Measurements from ENCODE around the gene CDYL2. TPM values are rescaled to one million over a fixed set of nuclear protein-coding genes. Genes with fewer than 3 reads are reported as not detected.

The CDYL2 gene
- total RNA-seq, 2 donors from 2014 or later, result 4.6 to 20.4 TPM

GRCh38 chr16:80601182-80601581, 203.2 kb downstream of the CDYL2 start:
- DNase-seq (ENCODE audit: low spot score) (no peak), ATAC-seq (ENCODE audit: insufficient number of reproducible peaks, low FRiP score, low read depth) (no peak)
- Histone ChIP-seq H3K4me3 (no peak overlapping the region), H3K27me3 (replicated peaks; ENCODE audit: insufficient read depth) (no peaks in the 10 kb centered on the region), H3K9me3 (no peaks in the 10 kb centered on the region), H3K36me3 (no peaks in the 10 kb centered on the region), H3K4me1 (ENCODE audit: control insufficient read depth in 1 of 2, low read depth in 2 of 2) (no peaks in the 10 kb centered on the region), H3K27ac (no peak overlapping the region)
- TF ChIP-seq, protein P1, sequence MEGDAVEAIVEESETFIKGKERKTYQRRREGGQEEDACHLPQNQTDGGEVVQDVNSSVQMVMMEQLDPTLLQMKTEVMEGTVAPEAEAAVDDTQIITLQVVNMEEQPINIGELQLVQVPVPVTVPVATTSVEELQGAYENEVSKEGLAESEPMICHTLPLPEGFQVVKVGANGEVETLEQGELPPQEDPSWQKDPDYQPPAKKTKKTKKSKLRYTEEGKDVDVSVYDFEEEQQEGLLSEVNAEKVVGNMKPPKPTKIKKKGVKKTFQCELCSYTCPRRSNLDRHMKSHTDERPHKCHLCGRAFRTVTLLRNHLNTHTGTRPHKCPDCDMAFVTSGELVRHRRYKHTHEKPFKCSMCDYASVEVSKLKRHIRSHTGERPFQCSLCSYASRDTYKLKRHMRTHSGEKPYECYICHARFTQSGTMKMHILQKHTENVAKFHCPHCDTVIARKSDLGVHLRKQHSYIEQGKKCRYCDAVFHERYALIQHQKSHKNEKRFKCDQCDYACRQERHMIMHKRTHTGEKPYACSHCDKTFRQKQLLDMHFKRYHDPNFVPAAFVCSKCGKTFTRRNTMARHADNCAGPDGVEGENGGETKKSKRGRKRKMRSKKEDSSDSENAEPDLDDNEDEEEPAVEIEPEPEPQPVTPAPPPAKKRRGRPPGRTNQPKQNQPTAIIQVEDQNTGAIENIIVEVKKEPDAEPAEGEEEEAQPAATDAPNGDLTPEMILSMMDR (IDR thresholded peaks at IDR 0.05), result no peak

DNA sequence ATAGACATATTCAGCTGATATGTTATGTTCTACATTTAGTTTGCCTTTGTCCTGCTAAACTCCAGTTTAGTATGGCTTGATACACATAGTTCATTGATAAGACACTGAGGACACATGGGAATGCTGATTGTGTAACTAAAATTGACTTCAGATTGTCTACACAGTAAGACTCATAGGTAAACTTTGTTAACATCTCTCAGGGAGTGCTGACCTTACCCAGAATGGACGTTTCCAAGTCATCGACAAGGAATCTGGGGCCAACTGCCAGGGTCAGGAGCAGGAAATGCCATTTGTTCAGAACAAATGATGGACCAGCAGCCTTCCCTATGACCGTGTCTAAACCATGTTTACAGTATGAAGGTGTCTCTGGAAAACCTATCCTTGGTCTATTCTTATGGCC, 204.9 kb downstream of the CDYL2 start:
- TF ChIP-seq, protein P1 (IDR thresholded peaks at IDR 0.05), result no peak
- Histone ChIP-seq H3K36me3 (no peaks in the 10 kb centered on the region), H3K9me3 (no peaks in the 10 kb centered on the region), H3K27me3 (replicated peaks; ENCODE audit: insufficient read depth) (no peaks in the 10 kb centered on the region), H3K4me1 (ENCODE audit: control insufficient read depth in 1 of 2, low read depth in 2 of 2) (no peaks in the 10 kb centered on the region), H3K27ac (no peak overlapping the region), H3K4me3 (no peak overlapping the region)
- DNase-seq (ENCODE audit: low spot score) (no peak), ATAC-seq (ENCODE audit: insufficient number of reproducible peaks, low FRiP score, low read depth) (no peak)

DNA sequence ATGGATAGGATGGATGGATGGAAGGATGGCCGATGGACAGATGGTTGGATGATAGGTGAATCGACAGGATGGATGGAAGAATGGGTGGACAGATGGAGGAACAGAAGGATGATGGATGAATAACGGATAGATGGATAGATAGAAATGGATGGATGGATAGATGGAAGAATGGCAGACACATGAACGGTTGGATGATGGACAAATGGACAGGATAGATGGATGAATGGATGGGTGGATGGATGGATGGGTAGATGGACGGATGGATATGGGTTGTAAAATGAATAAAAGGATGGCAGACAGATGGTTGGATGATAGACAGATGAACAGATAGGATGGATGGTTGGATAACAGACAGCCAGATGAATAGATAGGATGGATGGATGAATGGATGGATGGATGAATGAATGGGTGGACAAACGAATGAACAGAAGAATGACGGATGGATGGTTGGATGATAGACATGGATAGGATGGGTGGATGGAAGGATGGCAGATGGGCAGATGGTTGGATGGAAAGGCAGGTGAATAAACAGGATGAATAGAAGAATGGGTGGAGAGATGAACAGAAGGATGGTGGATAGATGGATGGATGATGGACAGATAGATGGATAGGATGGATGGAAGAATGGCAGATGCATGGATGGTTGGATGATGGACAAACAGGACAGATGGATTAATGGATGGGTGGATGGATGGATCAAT, 207.7 kb downstream of the CDYL2 start:
- H3K27ac ChIP-seq, result no peak overlapping the region
- no peaks in the 10 kb centered on the region for H3K4me1 ChIP-seq (ENCODE audit: control insufficient read depth in 1 of 2, low read depth in 2 of 2)
- no peaks in the 10 kb centered on the region for H3K36me3 ChIP-seq
- H3K27me3 ChIP-seq (replicated peaks; ENCODE audit: insufficient read depth), result no peaks in the 10 kb centered on the region
- ATAC-seq (ENCODE audit: insufficient number of reproducible peaks, low FRiP score, low read depth), result no peak
- TF ChIP-seq, protein P1 (IDR thresholded peaks at IDR 0.05), result no peak
- no peaks in the 10 kb centered on the region for H3K9me3 ChIP-seq
- H3K4me3 ChIP-seq, result no peak overlapping the region
- DNase-seq (ENCODE audit: low spot score), result no peak

DNA sequence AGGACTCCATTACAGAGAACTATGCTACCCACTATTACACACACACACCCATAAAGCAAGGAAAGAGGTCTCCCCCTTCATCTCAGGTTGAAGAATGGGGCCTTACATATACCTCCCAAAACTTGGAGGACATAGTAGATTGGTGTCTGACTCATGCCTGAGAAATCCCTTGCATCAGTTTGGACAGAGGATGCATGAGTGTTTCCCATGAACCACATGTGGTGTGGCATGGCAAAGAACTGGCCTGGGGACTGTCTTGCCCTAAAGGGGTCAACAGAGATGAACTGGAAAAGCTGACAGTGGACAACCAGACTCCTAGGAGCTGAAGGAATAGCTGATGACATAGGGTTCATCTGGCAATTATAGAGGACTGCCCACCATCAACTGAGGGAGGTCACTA, 209.6 kb downstream of the CDYL2 start:
- H3K4me3 ChIP-seq, result no peak overlapping the region
- TF ChIP-seq, protein P1 (IDR thresholded peaks at IDR 0.05), result no peak
- no peaks in the 10 kb centered on the region for H3K36me3 ChIP-seq
- no peaks in the 10 kb centered on the region for H3K9me3 ChIP-seq
- no peak overlapping the region for H3K27ac ChIP-seq
- DNase-seq (ENCODE audit: low spot score) (no peak), ATAC-seq (ENCODE audit: insufficient number of reproducible peaks, low FRiP score, low read depth) (no peak)
- no peaks in the 10 kb centered on the region for H3K4me1 ChIP-seq (ENCODE audit: control insufficient read depth in 1 of 2, low read depth in 2 of 2)
- no peaks in the 10 kb centered on the region for H3K27me3 ChIP-seq (replicated peaks; ENCODE audit: insufficient read depth)

- no peak for DNase-seq (ENCODE audit: low spot score)
- Histone ChIP-seq H3K36me3 (no peaks in the 10 kb centered on the region), H3K27me3 (replicated peaks; ENCODE audit: insufficient read depth) (no peaks in the 10 kb centered on the region), H3K4me1 (ENCODE audit: control insufficient read depth in 1 of 2, low read depth in 2 of 2) (no peaks in the 10 kb centered on the region), H3K27ac (no peak overlapping the region), H3K9me3 (no peaks in the 10 kb centered on the region), H3K4me3 (no peak overlapping the region)
- no peak for ATAC-seq (ENCODE audit: insufficient number of reproducible peaks, low FRiP score, low read depth)
- TF ChIP-seq, protein P1 (IDR thresholded peaks at IDR 0.05), result no peak
Observed at GRCh38 chr16:80592273-80592672, 212.1 kb downstream of the CDYL2 start.

Measured in thoracic aorta (tissue), 2 donors.